Small intestine (tissue), 7 donors: Measurements from ENCODE around the gene CAMK2A. TPM values are rescaled to one million over a fixed set of nuclear protein-coding genes. Genes with fewer than 3 reads are reported as not detected.
A peak's percentile ranks its signal among the peaks of the same experiment; 100 is the strongest.

ENCODE experiments used
- DNase-seq, 2 donors: peaks; one replicate each; pipeline versions ENCODE4 v3.0.0 to v3.0.0-alpha.2; 2013
- FAIRE-seq: peaks from 2 replicates; lab custom pipeline; 2012; peaks lifted over from hg19 to GRCh38; lab: Jason Lieb, UNC
- H3K27ac ChIP-seq, 3 donors: one replicate each; pipeline ENCODE4 v1.5.1; 2013; ENCODE audit warnings: low read length in 2 of 3, mild to moderate bottlenecking in 2 of 3, control low read depth in 1 of 3, inconsistent platforms in 1 of 3, low read depth in 1 of 3, moderate library complexity in 1 of 3
- H3K27me3 ChIP-seq, 3 donors: one replicate each; pipeline ENCODE4 v1.6.1; 2013; ENCODE audit warnings: low read length in 3 of 3, inconsistent platforms in 1 of 3; ENCODE audit not compliant: control insufficient read depth in 3 of 3, insufficient read depth in 3 of 3
- H3K36me3 ChIP-seq, 3 donors: one replicate each; pipeline ENCODE4 v1.6.1; 2013; ENCODE audit warnings: low read length in 3 of 3, inconsistent platforms in 1 of 3, low read depth in 1 of 3, mild to moderate bottlenecking in 1 of 3, moderate library complexity in 1 of 3; ENCODE audit not compliant: control insufficient read depth in 3 of 3, insufficient read depth in 2 of 3
- H3K4me1 ChIP-seq, 3 donors: one replicate each; pipeline ENCODE4 v1.6.1; 2013; ENCODE audit warnings: low read length in 2 of 3, inconsistent platforms in 1 of 3, low read depth in 1 of 3, mild to moderate bottlenecking in 1 of 3, moderate library complexity in 1 of 3; ENCODE audit not compliant: control insufficient read depth in 3 of 3, insufficient read depth in 2 of 3
- H3K4me3 ChIP-seq, 3 donors: one replicate each; pipeline ENCODE4 v1.5.1; 2013; ENCODE audit warnings: low read length in 3 of 3, control low read depth in 1 of 3, inconsistent platforms in 1 of 3, low read depth in 1 of 3, mild to moderate bottlenecking in 1 of 3, moderate library complexity in 1 of 3
- H3K9me3 ChIP-seq, 2 donors: one replicate each; pipeline ENCODE4 v1.6.1; 2013; ENCODE audit warnings: low read depth in 1 of 2, low read length in 1 of 2; ENCODE audit not compliant: control insufficient read depth in 2 of 2, insufficient read depth in 1 of 2
- WGBS, 3 donors: extraction: QIAGEN DNeasy Blood & Tissue Kit; methylation state at CpG; one replicate each; pipeline ENCODE4 v1.1.7; 2013; 5-methylcytosine and 5-hydroxymethylcytosine counted together
- polyA plus RNA-seq, 4 donors: library from polyadenylated mRNA; stranded (reverse) in 3 of 4; unstranded in 1 of 4; fragments of 200-250 nt in 3 of 4; fragments of 120-200 nt in 1 of 4; gene quantifications; one replicate each; pipeline versions ENCODE4 v1.2.1 to v1.2.3, GENCODE V29; 2013
- donor health status: healthy with polysubstance abuse.
- donor health status: control.
- donor health status: control.
- donor health status: Bipolar disorder and iron deficiency.
- donor health status: healthy.

CAMK2A gene
- polyA plus RNA-seq, 4 donors, result 0.46 to 0.52 TPM; not detected in 2

- Histone ChIP-seq H3K4me3 (no peak overlapping the region), H3K27me3 (peaks cover 0 to 8% (median 0%) of the 10 kb centered on the region in 3 donors), H3K9me3 (no peaks in the 10 kb centered on the region), H3K4me1 (peaks cover 20 to 97% (median 24%) of the 10 kb centered on the region in 3 donors), H3K36me3 (peaks cover 0 to 61% (median 3%) of the 10 kb centered on the region in 3 donors), H3K27ac (peak overlapping the region; percentile 92 to 93 (median 93))
- FAIRE-seq (no peak), DNase-seq (peak; percentile 96 to 98)
- 19 to 61% (median 30%) methylated on average over 12 of the region's 12 CpGs for WGBS, 3 donors
Observed at GRCh38 chr5:150184990-150185912, 104.3 kb downstream of the CAMK2A start.

- H3K9me3 ChIP-seq, result no peaks in the 10 kb centered on the region
- peaks cover 0 to 73% (median 3%) of the 10 kb centered on the region in 3 donors for H3K36me3 ChIP-seq
- H3K4me1 ChIP-seq, result peaks cover 29 to 98% (median 30%) of the 10 kb centered on the region in 3 donors
- peak overlapping the region; percentile 66 to 93 (median 77) for H3K27ac ChIP-seq
- 33 to 69% (median 34%) methylated on average over 2 of the region's 2 CpGs for WGBS, 3 donors
- no peak for DNase-seq
- no peak for FAIRE-seq
- no peaks in the 10 kb centered on the region for H3K27me3 ChIP-seq
- H3K4me3 ChIP-seq, result no peak overlapping the region
Observed at GRCh38 chr5:150184006-150184405, 105.6 kb downstream of the CAMK2A start.

- Histone ChIP-seq H3K27ac (peak overlapping the region; percentile 66 to 93 (median 77)), H3K9me3 (no peaks in the 10 kb centered on the region), H3K4me3 (no peak overlapping the region), H3K36me3 (peaks cover 0 to 74% (median 3%) of the 10 kb centered on the region in 3 donors), H3K27me3 (no peaks in the 10 kb centered on the region), H3K4me1 (peaks cover 30 to 97% (median 34%) of the 10 kb centered on the region in 3 donors)
- WGBS, 3 donors, result 87 to 89% (median 88%) methylated on average over 7 to 12 of the region's 12 CpGs
- no peak for DNase-seq
- FAIRE-seq, result no peak
Observed at GRCh38 chr5:150183436-150183835, 106.1 kb downstream of the CAMK2A start.

- no peaks in the 10 kb centered on the region for H3K27me3 ChIP-seq
- 22 to 64% (median 40%) methylated on average over 10 of the region's 10 CpGs for WGBS, 3 donors
- DNase-seq, result peak in 1 of 2 donors; percentile 81
- peak overlapping the region; percentile 89 to 93 (median 92) for H3K27ac ChIP-seq
- H3K4me1 ChIP-seq, result peaks cover 30 to 97% (median 32%) of the 10 kb centered on the region in 3 donors
- H3K4me3 ChIP-seq, result no peak overlapping the region
- H3K36me3 ChIP-seq, result peaks cover 0 to 81% (median 3%) of the 10 kb centered on the region in 3 donors
- H3K9me3 ChIP-seq, result no peaks in the 10 kb centered on the region
- no peak for FAIRE-seq
Observed at GRCh38 chr5:150182774-150183173, 106.8 kb downstream of the CAMK2A start.

- Histone ChIP-seq H3K4me3 (no peak overlapping the region), H3K9me3 (no peaks in the 10 kb centered on the region), H3K27ac (peak overlapping the region; percentile 89 to 93 (median 92)), H3K36me3 (peaks cover 0 to 87% (median 3%) of the 10 kb centered on the region in 3 donors), H3K4me1 (peaks cover 30 to 97% (median 32%) of the 10 kb centered on the region in 3 donors), H3K27me3 (no peaks in the 10 kb centered on the region)
- peak in 1 of 2 donors; percentile 21 for DNase-seq
- WGBS, 3 donors, result 50 to 74% (median 51%) methylated on average over 9 of the region's 9 CpGs
- no peak for FAIRE-seq
Observed at GRCh38 chr5:150181766-150182545, 107.6 kb downstream of the CAMK2A start.

GRCh38 chr5:150181027-150181426 lies 108.5 kb downstream of the CAMK2A start:
- Histone ChIP-seq H3K9me3 (no peaks in the 10 kb centered on the region), H3K4me3 (no peak overlapping the region), H3K27me3 (no peaks in the 10 kb centered on the region), H3K27ac (peak overlapping the region; percentile 89 to 93 (median 92)), H3K4me1 (peaks cover 24 to 97% (median 28%) of the 10 kb centered on the region in 3 donors), H3K36me3 (peaks cover 0 to 87% (median 0%) of the 10 kb centered on the region in 3 donors)
- peak in 1 of 2 donors; percentile 82 for DNase-seq
- no peak for FAIRE-seq
- 20 to 39% (median 30%) methylated on average over 5 of the region's 5 CpGs for WGBS, 3 donors

- H3K4me3 ChIP-seq, result no peak overlapping the region
- no peak for FAIRE-seq
- WGBS, 3 donors, result 33 to 34% (median 33%) methylated on average over 18 of the region's 18 CpGs
- no peaks in the 10 kb centered on the region for H3K9me3 ChIP-seq
- H3K4me1 ChIP-seq, result peaks cover 18 to 97% (median 25%) of the 10 kb centered on the region in 3 donors
- H3K36me3 ChIP-seq, result peaks cover 0 to 89% (median 0%) of the 10 kb centered on the region in 3 donors
- no peaks in the 10 kb centered on the region for H3K27me3 ChIP-seq
- DNase-seq, result peak; percentile 83 to 85
- peak overlapping the region; percentile 89 to 93 (median 92) for H3K27ac ChIP-seq
Observed at GRCh38 chr5:150180241-150181026, 109.1 kb downstream of the CAMK2A start.
